ENCODE data around the gene COL4A2.

- TF ChIP-seq CTCF (IDR thresholded peaks at IDR 0.05) (no peak), EP300 (IDR thresholded peaks at IDR 0.05) (peak; percentile 11), POLR2A (IDR thresholded peaks at IDR 0.05; ENCODE audit: low read depth) (no peak)
Observed at GRCh38 chr13:110338441-110339101, 31.5 kb downstream of the COL4A2 start.

Data from esophagus muscularis mucosa (tissue), 4 donors.